ENCODE results near the gene MED4.

MED4 gene

DNA sequence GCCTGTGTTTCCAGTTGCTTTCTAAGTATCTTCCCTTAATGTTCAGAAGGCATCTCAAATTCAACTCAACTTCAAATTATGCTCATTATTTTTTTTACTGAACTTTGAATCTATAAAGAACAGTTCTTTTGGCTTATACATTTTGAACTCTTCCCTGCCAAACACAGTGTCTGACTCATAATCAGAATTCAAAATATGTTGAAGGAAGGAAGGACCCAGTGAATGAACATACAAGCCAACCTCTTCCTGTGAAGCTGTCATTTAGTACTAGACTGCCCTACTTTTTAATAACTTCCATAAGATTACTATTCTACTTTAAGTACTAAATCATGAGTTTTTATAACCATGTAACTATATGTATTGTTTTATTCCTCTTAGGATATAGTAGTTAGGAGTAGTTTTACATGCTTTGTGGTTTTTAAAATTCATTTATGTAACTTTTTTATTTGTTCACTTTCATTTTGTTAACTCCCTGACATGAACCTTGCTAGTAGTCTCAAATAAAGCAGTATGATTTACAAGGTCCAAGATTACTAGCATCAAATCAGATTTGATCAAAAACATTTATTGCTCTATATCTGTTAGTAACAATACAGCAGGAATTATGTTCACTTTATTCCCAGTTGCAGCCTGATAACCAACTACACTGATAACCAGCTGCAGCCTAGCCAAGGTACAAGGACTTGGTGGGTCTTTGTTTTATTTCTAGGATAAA is 51.0 kb downstream of the MED4 start:
- no peak overlapping the region for H3K4me3 ChIP-seq (ENCODE audit: low read length)
- DNase-seq = no peak
- H2AFZ ChIP-seq (ENCODE audit: low read length) = no peak overlapping the region
- H3K27me3 ChIP-seq (replicated peaks; ENCODE audit: insufficient read depth, low read length) = no peaks in the 10 kb centered on the region
- H3K27ac ChIP-seq (ENCODE audit: low read length) = no peak overlapping the region
- no peak overlapping the region for H3K9ac ChIP-seq (ENCODE audit: low read length)
- H3K36me3 ChIP-seq (replicated peaks; ENCODE audit: insufficient read depth, low read length) = no peaks in the 10 kb centered on the region
- H3K9me2 ChIP-seq (replicated peaks; ENCODE audit: insufficient read depth, low read length) = no peaks in the 10 kb centered on the region
- no peaks in the 10 kb centered on the region for H3K9me3 ChIP-seq (replicated peaks; ENCODE audit: insufficient read depth, low read length)
- TF ChIP-seq EZH2 (optimal IDR thresholded peaks at IDR 0.05; ENCODE audit: low read depth, low read length) (no peak), EZH2phosphoT487 (IDR thresholded peaks at IDR 0.05; ENCODE audit: low read length) (no peak)
- no peak overlapping the region for H3K4me2 ChIP-seq (ENCODE audit: low read depth, low read length)
- no peaks in the 10 kb centered on the region for H3K4me1 ChIP-seq (ENCODE audit: low read length)
- H3K79me2 ChIP-seq (ENCODE audit: low read length) = peaks cover 4% of the 10 kb centered on the region; the same call in 1 of the 2 replicates
- H4K20me1 ChIP-seq (ENCODE audit: insufficient read depth, low read length) = no peaks in the 10 kb centered on the region
- no peaks in the 10 kb centered on the region for H3F3A ChIP-seq (ENCODE audit: insufficient read depth, low read length)

DNA sequence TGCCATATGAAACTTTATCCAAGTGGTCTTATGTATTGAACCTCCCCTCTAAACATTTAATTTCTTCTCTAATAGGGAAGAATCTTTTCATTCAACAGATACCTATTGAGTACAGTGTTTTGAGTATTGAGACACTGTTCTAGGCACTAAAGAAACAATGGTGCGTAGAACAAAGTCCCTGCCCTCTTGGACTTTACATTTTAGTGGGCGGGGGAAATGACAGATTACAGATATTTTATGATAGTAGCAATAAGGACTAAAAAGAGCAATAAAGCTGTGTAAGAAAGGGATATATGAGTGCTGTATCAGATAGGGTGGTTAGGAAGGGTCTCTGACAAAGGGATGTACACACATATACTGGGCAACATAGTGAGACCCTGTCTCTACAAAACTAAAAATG is 52.0 kb downstream of the MED4 start:
- Histone ChIP-seq H3K4me1 (ENCODE audit: low read length) (no peaks in the 10 kb centered on the region), H3K36me3 (replicated peaks; ENCODE audit: insufficient read depth, low read length) (no peaks in the 10 kb centered on the region), H3K4me2 (ENCODE audit: low read depth, low read length) (no peak overlapping the region), H3K9ac (ENCODE audit: low read length) (no peak overlapping the region), H3K9me3 (replicated peaks; ENCODE audit: insufficient read depth, low read length) (no peaks in the 10 kb centered on the region), H4K20me1 (ENCODE audit: insufficient read depth, low read length) (no peaks in the 10 kb centered on the region), H3K4me3 (ENCODE audit: low read length) (no peak overlapping the region), H3F3A (ENCODE audit: insufficient read depth, low read length) (peaks cover 3% of the 10 kb centered on the region; the same call in 1 of the 2 replicates), H3K27ac (ENCODE audit: low read length) (no peak overlapping the region), H3K27me3 (replicated peaks; ENCODE audit: insufficient read depth, low read length) (no peaks in the 10 kb centered on the region), H2AFZ (ENCODE audit: low read length) (no peak overlapping the region), H3K9me2 (replicated peaks; ENCODE audit: insufficient read depth, low read length) (no peaks in the 10 kb centered on the region), H3K79me2 (ENCODE audit: low read length) (peaks cover 10% of the 10 kb centered on the region; the same call in 1 of the 2 replicates)
- no peak for DNase-seq
- TF ChIP-seq EZH2 (optimal IDR thresholded peaks at IDR 0.05; ENCODE audit: low read depth, low read length) = no peak
- TF ChIP-seq, protein P1, sequence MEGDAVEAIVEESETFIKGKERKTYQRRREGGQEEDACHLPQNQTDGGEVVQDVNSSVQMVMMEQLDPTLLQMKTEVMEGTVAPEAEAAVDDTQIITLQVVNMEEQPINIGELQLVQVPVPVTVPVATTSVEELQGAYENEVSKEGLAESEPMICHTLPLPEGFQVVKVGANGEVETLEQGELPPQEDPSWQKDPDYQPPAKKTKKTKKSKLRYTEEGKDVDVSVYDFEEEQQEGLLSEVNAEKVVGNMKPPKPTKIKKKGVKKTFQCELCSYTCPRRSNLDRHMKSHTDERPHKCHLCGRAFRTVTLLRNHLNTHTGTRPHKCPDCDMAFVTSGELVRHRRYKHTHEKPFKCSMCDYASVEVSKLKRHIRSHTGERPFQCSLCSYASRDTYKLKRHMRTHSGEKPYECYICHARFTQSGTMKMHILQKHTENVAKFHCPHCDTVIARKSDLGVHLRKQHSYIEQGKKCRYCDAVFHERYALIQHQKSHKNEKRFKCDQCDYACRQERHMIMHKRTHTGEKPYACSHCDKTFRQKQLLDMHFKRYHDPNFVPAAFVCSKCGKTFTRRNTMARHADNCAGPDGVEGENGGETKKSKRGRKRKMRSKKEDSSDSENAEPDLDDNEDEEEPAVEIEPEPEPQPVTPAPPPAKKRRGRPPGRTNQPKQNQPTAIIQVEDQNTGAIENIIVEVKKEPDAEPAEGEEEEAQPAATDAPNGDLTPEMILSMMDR (IDR thresholded peaks at IDR 0.05; ENCODE audit: low read length) = no peak
- TF ChIP-seq EZH2phosphoT487 (IDR thresholded peaks at IDR 0.05; ENCODE audit: low read length) = no peak

DNA sequence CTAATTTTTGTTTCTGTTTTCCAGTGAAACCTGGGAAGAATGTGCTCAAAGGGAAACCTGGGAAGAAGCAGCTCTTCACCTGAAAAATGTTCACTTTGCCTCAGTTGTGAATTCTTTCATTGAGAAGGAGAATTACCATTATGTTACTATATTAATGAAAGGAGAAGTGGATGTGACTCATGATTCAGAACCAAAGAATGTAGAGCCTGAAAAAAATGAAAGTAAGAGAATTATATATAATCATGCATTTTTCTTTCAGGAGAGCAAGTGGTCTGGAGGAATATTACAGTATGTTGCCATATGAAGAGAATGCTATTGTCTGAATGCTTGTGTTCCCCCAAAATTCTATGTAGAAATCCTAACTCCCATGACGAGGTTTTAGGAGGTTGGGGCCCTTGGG is 54.0 kb downstream of the MED4 start:
- H3F3A ChIP-seq (ENCODE audit: insufficient read depth, low read length) = peaks cover 10% of the 10 kb centered on the region; the same call in 1 of the 2 replicates
- H3K9me2 ChIP-seq (replicated peaks; ENCODE audit: insufficient read depth, low read length) = no peaks in the 10 kb centered on the region
- peaks cover 10% of the 10 kb centered on the region; the same call in 1 of the 2 replicates for H3K79me2 ChIP-seq (ENCODE audit: low read length)
- DNase-seq = no peak
- no peaks in the 10 kb centered on the region for H3K9me3 ChIP-seq (replicated peaks; ENCODE audit: insufficient read depth, low read length)
- TF ChIP-seq EZH2 (optimal IDR thresholded peaks at IDR 0.05; ENCODE audit: low read depth, low read length) (no peak), EZH2phosphoT487 (IDR thresholded peaks at IDR 0.05; ENCODE audit: low read length) (no peak)
- TF ChIP-seq, protein P1 (IDR thresholded peaks at IDR 0.05; ENCODE audit: low read length) = no peak
- no peaks in the 10 kb centered on the region for H3K27me3 ChIP-seq (replicated peaks; ENCODE audit: insufficient read depth, low read length)
- no peak overlapping the region for H3K9ac ChIP-seq (ENCODE audit: low read length)
- H2AFZ ChIP-seq (ENCODE audit: low read length) = no peak overlapping the region
- no peaks in the 10 kb centered on the region for H3K36me3 ChIP-seq (replicated peaks; ENCODE audit: insufficient read depth, low read length)
- no peak overlapping the region for H3K4me2 ChIP-seq (ENCODE audit: low read depth, low read length)
- H3K4me1 ChIP-seq (ENCODE audit: low read length) = no peaks in the 10 kb centered on the region
- no peak overlapping the region for H3K4me3 ChIP-seq (ENCODE audit: low read length)
- no peak overlapping the region for H3K27ac ChIP-seq (ENCODE audit: low read length)
- no peaks in the 10 kb centered on the region for H4K20me1 ChIP-seq (ENCODE audit: insufficient read depth, low read length)

DNA sequence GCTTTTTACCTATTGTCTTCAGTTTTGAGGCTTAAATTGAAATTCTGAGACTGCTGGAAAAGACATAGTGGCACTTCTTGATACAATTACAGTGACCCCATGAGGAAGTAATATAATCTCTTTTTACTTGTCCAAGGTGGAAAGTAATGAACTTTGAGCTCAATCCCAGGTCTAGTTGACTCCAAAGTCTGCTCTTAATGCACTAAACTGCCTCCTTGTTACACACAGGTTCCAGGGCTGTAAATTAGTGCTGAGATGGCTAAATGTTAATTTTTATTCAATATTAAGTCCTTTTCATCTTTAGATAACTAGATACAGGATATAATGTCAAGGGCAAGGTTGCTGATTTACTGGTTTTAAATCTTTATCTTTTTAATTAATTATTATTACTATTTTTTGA is 54.9 kb downstream of the MED4 start:
- H3K9me2 ChIP-seq (replicated peaks; ENCODE audit: insufficient read depth, low read length) = no peaks in the 10 kb centered on the region
- H3K36me3 ChIP-seq (replicated peaks; ENCODE audit: insufficient read depth, low read length) = no peaks in the 10 kb centered on the region
- no peaks in the 10 kb centered on the region for H4K20me1 ChIP-seq (ENCODE audit: insufficient read depth, low read length)
- no peak for DNase-seq
- H3K4me1 ChIP-seq (ENCODE audit: low read length) = no peaks in the 10 kb centered on the region
- H3K4me3 ChIP-seq (ENCODE audit: low read length) = no peak overlapping the region
- H3F3A ChIP-seq (ENCODE audit: insufficient read depth, low read length) = peaks cover 10% of the 10 kb centered on the region; the same call in 1 of the 2 replicates
- H3K79me2 ChIP-seq (ENCODE audit: low read length) = peaks cover 10% of the 10 kb centered on the region; the same call in 1 of the 2 replicates
- H3K9ac ChIP-seq (ENCODE audit: low read length) = no peak overlapping the region
- H2AFZ ChIP-seq (ENCODE audit: low read length) = no peak overlapping the region
- H3K27me3 ChIP-seq (replicated peaks; ENCODE audit: insufficient read depth, low read length) = no peaks in the 10 kb centered on the region
- no peaks in the 10 kb centered on the region for H3K9me3 ChIP-seq (replicated peaks; ENCODE audit: insufficient read depth, low read length)
- H3K4me2 ChIP-seq (ENCODE audit: low read depth, low read length) = no peak overlapping the region
- H3K27ac ChIP-seq (ENCODE audit: low read length) = no peak overlapping the region
- no peak for TF ChIP-seq EZH2 (optimal IDR thresholded peaks at IDR 0.05; ENCODE audit: low read depth, low read length)
- no peak for TF ChIP-seq EZH2phosphoT487 (IDR thresholded peaks at IDR 0.05; ENCODE audit: low read length)
- TF ChIP-seq, protein P1 (IDR thresholded peaks at IDR 0.05; ENCODE audit: low read length) = no peak

Measured in MM.1S (cell line).